Stomach (tissue), 19 donors: ENCODE data around the gene TRIM36. TPM values are rescaled to one million over a fixed set of nuclear protein-coding genes. Genes with fewer than 3 reads are reported as not detected.
A peak's percentile ranks its signal among the peaks of the same experiment; 100 is the strongest.

ENCODE experiments used
- DNase-seq, 2 donors: peaks; one replicate each; pipeline versions ENCODE4 v3.0.0 to v3.0.0-alpha.2; 2013 to 2019
- H3K27ac ChIP-seq, 5 donors: fragments of 200-600 bp in 4 of 5; sonication (generic) in 4 of 5; one replicate each; pipeline ENCODE4 v1.5.1; 2013 to 2019; ENCODE audit warnings: mild to moderate bottlenecking in 1 of 5, moderate library complexity in 1 of 5
- H3K27me3 ChIP-seq, 3 donors: fragments of 200-600 bp; sonication (generic); one replicate each; pipeline ENCODE4 v1.5.1; 2017 to 2019; ENCODE audit warnings: mixed run types in 1 of 3
- H3K36me3 ChIP-seq, 4 donors: fragments of 200-600 bp; sonication (generic); 1 replicate in 3 of 4; 2 replicates in 1 of 4; pipeline ENCODE4 v1.5.1; 2016 to 2019
- H3K4me1 ChIP-seq, 4 donors: fragments of 200-600 bp; sonication (generic); one replicate each; pipeline ENCODE4 v1.5.1; 2016 to 2019
- H3K4me3 ChIP-seq, 4 donors: fragments of 200-600 bp; sonication (generic) in 3 of 4; one replicate each; pipeline ENCODE4 v1.5.1; 2016 to 2019; ENCODE audit warnings: mild to moderate bottlenecking in 1 of 4
- H3K9me3 ChIP-seq, 4 donors: fragments of 200-600 bp; sonication (generic); one replicate each; pipeline ENCODE4 v1.5.1; 2016 to 2019
- CTCF ChIP-seq, 7 experiments: fragments of 450-650 bp in 4 of 7; fragments of 200-600 bp in 3 of 7; sonication (generic) in 3 of 7; IDR thresholded peaks; one replicate each; pipeline ENCODE4 v1.5.1; 2016 to 2019; ENCODE audit warnings: antibody characterized with exemption in 7 of 7, control low read depth in 2 of 7, mild to moderate bottlenecking in 1 of 7
- EP300 ChIP-seq: sonication (generic); formaldehyde crosslinking; IDR thresholded peaks from one replicate; pipeline ENCODE4 v1.6.1; 2017; ENCODE audit warnings: antibody characterized with exemption
- POLR2A ChIP-seq, 4 donors: fragments of 450-650 bp; IDR thresholded peaks; one replicate each; pipeline ENCODE4 v1.6.1; 2016; ENCODE audit warnings: antibody characterized with exemption in 4 of 4, control low read depth in 2 of 4, mild to moderate bottlenecking in 1 of 4, moderate library complexity in 1 of 4
- POLR2AphosphoS5 ChIP-seq, 3 donors: sonication (generic); formaldehyde crosslinking; IDR thresholded peaks; one replicate each; pipeline ENCODE4 v1.6.1; 2016; ENCODE audit warnings: antibody characterized with exemption in 3 of 3
- whole genome bisulfite sequencing, 5 donors: extraction: QIAGEN DNeasy Blood & Tissue Kit in 3 of 5; methylation state at CpG; one replicate each; pipeline versions ENCODE4 v1.1.5 to v1.1.7; 2013 to 2018; 5-methylcytosine and 5-hydroxymethylcytosine counted together
- intact Hi-C: fragments of 100-400 bp; cut with DNase I; formaldehyde crosslinking; loops from one replicate; pipeline ENCODE4 v1.15.1; 2023; ENCODE audit warnings: low total_unique reads
- long read RNA-seq, 10 donors: transcript quantifications; one replicate each; lab custom pipeline, GENCODE V29; 2026
- polyA plus RNA-seq, 3 donors: library from polyadenylated mRNA; stranded (reverse); fragments of 200-250 nt; gene quantifications; one replicate each; pipeline ENCODE4 v1.2.3, GENCODE V29; 2013
- total RNA-seq, 5 donors: library from RNA; depleted of rRNA; stranded (reverse); fragments of >200 nt; gene quantifications; one replicate each; pipeline versions ENCODE4 v1.1.0 to v1.2.3, GENCODE V29; 2014 to 2016
- donor health status: healthy with polysubstance abuse.
- donor health status: Bipolar disorder and iron deficiency.
- donor health status: healthy.

Gene TRIM36
- total RNA-seq: 10 to 100 TPM in 2 of 5 donors, 1 to 10 TPM in 3; 1.8 to 36.5 (median 6.2) TPM
- polyA plus RNA-seq: 1 to 10 TPM; 3.1 to 8.0 (median 6.0) TPM
- long read RNA-seq, donor 1, partial matches to known transcripts: 0 of 1 reads
- long read RNA-seq, donor 1, other reads (novel, unspliced or antisense): 0 of 1 reads
- long read RNA-seq, donor 2, partial matches to known transcripts: 0 of 1 reads
- long read RNA-seq, donor 2, other reads (novel, unspliced or antisense): 0 of 1 reads
- long read RNA-seq, donor 3: 0 reads
- long read RNA-seq, donor 4: 0 reads
- long read RNA-seq, donor 5, partial matches to known transcripts: 0 of 1 reads
- long read RNA-seq, donor 5, other reads (novel, unspliced or antisense): 0 of 1 reads
- long read RNA-seq, donor 6: 0 reads
- long read RNA-seq, donor 7, partial matches to known transcripts: 0 of 5 reads
- long read RNA-seq, donor 7, other reads (novel, unspliced or antisense): 0 of 5 reads
- long read RNA-seq, donor 8: 0 reads
- long read RNA-seq, donor 9, full-length matches to known transcripts: 2 of 2 reads
- long read RNA-seq, donor 9, partial matches to known transcripts: 0 of 2 reads
- long read RNA-seq, donor 9, other reads (novel, unspliced or antisense): 0 of 2 reads
- long read RNA-seq, donor 10: 0 reads

GRCh38 chr5:115169487-115170133, at the start of gene TRIM36:
Gene TRIM36 (minus strand): TSS chr5:115169908. CDS start chr5:115169634, 274 bp downstream.
- Histone ChIP-seq H3K27ac (peak within 1 kb of the TSS; percentile 77 to 93 (median 85)), H3K4me3 (peak within 1 kb of the TSS; percentile 67 to 94 (median 82)), H3K27me3 (peaks cover 0 to 73% (median 6%) of the 10 kb centered on the region in 3 donors), H3K36me3 (peaks cover 0 to 4% (median 0%) of the 10 kb centered on the region in 4 donors), H3K4me1 (peaks cover 18 to 26% (median 24%) of the 10 kb centered on the region in 4 donors), H3K9me3 (peaks cover 0 to 14% (median 4%) of the 10 kb centered on the region in 4 donors)
- 0 to 20% (median 0%) methylated on average over 1 to 68 of the region's 68 CpGs for WGBS, 5 donors
- peak; percentile 97 for DNase-seq
- intact Hi-C loops: no loop called here
- TF ChIP-seq CTCF (IDR thresholded peaks at IDR 0.05): no peak
- no peak for TF ChIP-seq EP300
- peak; percentile 63 to 97 (median 95) for TF ChIP-seq POLR2AphosphoS5 (IDR thresholded peaks at IDR 0.05)
- TF ChIP-seq POLR2A (IDR thresholded peaks at IDR 0.05): peak in 1 of 4 donors; percentile 83

GRCh38 chr5:115214541-115214940, 44.8 kb upstream of the TRIM36 start:
- H3K9me3 ChIP-seq: no peaks in the 10 kb centered on the region
- H3K27ac ChIP-seq: no peak overlapping the region
- 15 to 44% (median 21%) methylated on average over 1 of the region's 1 CpG for WGBS, 5 donors
- no peak overlapping the region for H3K4me3 ChIP-seq
- H3K36me3 ChIP-seq: peaks cover 0 to 48% (median 39%) of the 10 kb centered on the region in 4 donors
- peaks cover 0 to 7% (median 0%) of the 10 kb centered on the region in 4 donors for H3K4me1 ChIP-seq
- no peak for DNase-seq
- no peaks in the 10 kb centered on the region for H3K27me3 ChIP-seq
- intact Hi-C loops: no loop called here
- TF ChIP-seq CTCF (IDR thresholded peaks at IDR 0.05) (no peak), EP300 (no peak)

- TF ChIP-seq POLR2A (IDR thresholded peaks at IDR 0.05) (no peak), EP300 (no peak), CTCF (IDR thresholded peaks at IDR 0.05) (no peak), POLR2AphosphoS5 (IDR thresholded peaks at IDR 0.05) (no peak)
- peak in 1 of 2 donors; percentile 66 for DNase-seq
- Histone ChIP-seq H3K27me3 (no peaks in the 10 kb centered on the region), H3K27ac (no peak overlapping the region), H3K9me3 (no peaks in the 10 kb centered on the region), H3K4me3 (no peak overlapping the region), H3K4me1 (no peaks in the 10 kb centered on the region), H3K36me3 (peaks cover 0 to 21% (median 21%) of the 10 kb centered on the region in 4 donors)
- intact Hi-C loops: no loop called here
- WGBS, 5 donors: 68 to 85% (median 80%) methylated on average over 3 of the region's 3 CpGs
Observed at GRCh38 chr5:115209279-115209678, 39.6 kb upstream of the TRIM36 start.

GRCh38 chr5:115202952-115203351, 33.2 kb upstream of the TRIM36 start:
- Histone ChIP-seq H3K27ac (no peak overlapping the region), H3K36me3 (no peaks in the 10 kb centered on the region), H3K27me3 (no peaks in the 10 kb centered on the region), H3K9me3 (no peaks in the 10 kb centered on the region), H3K4me3 (no peak overlapping the region), H3K4me1 (no peaks in the 10 kb centered on the region)
- no peak for DNase-seq
- TF ChIP-seq EP300 (no peak), POLR2AphosphoS5 (IDR thresholded peaks at IDR 0.05) (no peak), POLR2A (IDR thresholded peaks at IDR 0.05) (no peak), CTCF (IDR thresholded peaks at IDR 0.05) (no peak)
- WGBS, 5 donors: 60 to 95% (median 83%) methylated on average over 1 of the region's 1 CpG
- intact Hi-C loops: no loop called here
